Fibroblast of mammary gland (primary cell): Measurements from ENCODE around the gene PTPRN2.

Experiments used
- DNase-seq: peaks from one replicate; pipeline ENCODE4 v3.0.0-alpha.2; 2010; ENCODE audit warnings: low read depth
- H3K4me3 ChIP-seq: 2 replicates; pipeline ENCODE4 v1.5.1; 2011; ENCODE audit warnings: low read depth, mild to moderate bottlenecking, low read length, moderate library complexity; ENCODE audit not compliant: control insufficient read depth
- TF ChIP-seq, protein P1 (sequence below): conservative IDR thresholded peaks from 2 replicates; pipeline ENCODE4 v1.5.1; 2011; ENCODE audit warnings: low read depth, low read length, inconsistent platforms; ENCODE audit not compliant: control insufficient read depth, insufficient read depth

The PTPRN2 gene

DNA sequence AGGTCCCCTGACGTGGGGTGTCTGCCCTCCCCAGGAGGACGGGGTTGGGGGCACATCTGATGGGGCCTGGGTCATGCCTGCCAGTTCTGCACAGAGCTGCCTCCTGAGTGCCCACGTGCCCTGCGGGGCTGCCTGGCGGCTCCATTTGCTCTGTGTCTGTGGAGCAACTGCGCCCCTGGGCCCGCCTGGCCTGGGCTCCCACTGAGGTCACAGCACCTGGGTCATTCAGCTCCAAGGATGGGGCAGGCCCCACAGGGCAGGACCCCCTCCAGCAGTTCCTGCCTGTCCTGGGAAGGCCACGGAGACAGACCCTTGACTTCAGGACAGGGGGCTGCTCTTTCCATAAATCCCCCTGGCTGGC, 590.6 kb downstream of the PTPRN2 start:
- no peak overlapping the region for H3K4me3 ChIP-seq
- DNase-seq = no peak
- TF ChIP-seq, protein P1, sequence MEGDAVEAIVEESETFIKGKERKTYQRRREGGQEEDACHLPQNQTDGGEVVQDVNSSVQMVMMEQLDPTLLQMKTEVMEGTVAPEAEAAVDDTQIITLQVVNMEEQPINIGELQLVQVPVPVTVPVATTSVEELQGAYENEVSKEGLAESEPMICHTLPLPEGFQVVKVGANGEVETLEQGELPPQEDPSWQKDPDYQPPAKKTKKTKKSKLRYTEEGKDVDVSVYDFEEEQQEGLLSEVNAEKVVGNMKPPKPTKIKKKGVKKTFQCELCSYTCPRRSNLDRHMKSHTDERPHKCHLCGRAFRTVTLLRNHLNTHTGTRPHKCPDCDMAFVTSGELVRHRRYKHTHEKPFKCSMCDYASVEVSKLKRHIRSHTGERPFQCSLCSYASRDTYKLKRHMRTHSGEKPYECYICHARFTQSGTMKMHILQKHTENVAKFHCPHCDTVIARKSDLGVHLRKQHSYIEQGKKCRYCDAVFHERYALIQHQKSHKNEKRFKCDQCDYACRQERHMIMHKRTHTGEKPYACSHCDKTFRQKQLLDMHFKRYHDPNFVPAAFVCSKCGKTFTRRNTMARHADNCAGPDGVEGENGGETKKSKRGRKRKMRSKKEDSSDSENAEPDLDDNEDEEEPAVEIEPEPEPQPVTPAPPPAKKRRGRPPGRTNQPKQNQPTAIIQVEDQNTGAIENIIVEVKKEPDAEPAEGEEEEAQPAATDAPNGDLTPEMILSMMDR = no peak

DNA sequence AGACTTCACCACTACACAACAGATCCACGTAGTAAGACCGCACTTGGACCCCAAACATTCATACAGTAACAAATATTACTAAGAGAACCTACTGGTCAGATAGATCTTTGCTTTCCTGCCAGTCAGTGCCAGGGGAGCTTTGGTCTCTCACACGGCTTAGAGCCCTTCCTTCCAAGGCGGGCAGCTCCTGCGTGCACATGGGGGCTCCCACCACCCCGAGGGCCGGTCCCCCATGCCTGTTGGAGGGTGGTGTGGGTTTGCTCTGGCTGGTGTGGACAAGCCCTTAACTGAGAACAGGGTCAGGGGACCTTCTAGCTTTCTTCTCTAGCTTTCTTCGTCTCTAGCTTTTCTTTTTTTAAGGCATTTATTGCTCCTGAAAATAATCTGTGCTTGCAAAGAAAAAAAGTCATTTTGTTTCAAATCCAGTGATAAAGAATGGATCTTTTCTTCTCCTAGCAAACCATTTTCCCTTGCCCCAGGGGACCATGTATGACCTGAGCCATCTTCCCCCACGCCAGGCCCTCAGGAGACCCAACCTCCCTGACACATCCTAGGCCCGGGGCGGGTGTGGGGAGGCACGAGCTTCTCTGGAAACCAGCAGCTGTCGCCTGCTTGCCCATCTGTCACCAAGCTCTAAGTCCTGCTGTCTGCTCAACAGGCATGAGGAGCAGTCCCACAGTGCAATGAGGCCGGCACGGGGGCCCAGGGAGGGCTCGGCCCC, 591.1 kb downstream of the PTPRN2 start:
- no peak for DNase-seq
- H3K4me3 ChIP-seq = no peak overlapping the region
- TF ChIP-seq, protein P1 = no peak

GRCh38 chr7:157995815-157996214, 591.8 kb downstream of the PTPRN2 start:
- TF ChIP-seq, protein P1 = no peak
- no peak overlapping the region for H3K4me3 ChIP-seq
- DNase-seq = no peak

DNA sequence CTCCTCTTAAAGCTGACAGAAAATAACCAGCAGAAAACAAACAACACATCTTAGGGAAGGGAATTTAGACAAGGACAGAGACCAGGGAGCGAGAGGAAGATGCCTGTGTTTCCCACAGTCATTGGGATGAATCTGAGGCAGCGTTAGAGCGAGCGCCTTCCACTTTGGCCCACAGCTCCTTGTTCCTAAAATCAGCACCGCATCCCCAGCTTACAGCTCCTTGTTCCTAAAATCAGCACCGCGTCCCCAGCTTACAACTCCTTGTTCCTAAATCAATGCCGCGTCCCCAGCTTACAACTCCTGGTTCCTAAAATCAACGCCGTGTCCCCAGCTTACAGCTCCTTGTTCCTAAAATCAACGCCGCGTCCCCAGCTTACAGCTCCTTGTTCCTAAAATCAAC, 593.3 kb downstream of the PTPRN2 start:
- DNase-seq = no peak
- H3K4me3 ChIP-seq = no peak overlapping the region
- TF ChIP-seq, protein P1 = no peak

GRCh38 chr7:157993406-157994105, 594.1 kb downstream of the PTPRN2 start:
- DNase-seq = no peak
- TF ChIP-seq, protein P1 = no peak
- no peak overlapping the region for H3K4me3 ChIP-seq

- TF ChIP-seq, protein P1 = no peak
- no peak for DNase-seq
Observed at GRCh38 chr7:157992511-157993160, 595.0 kb downstream of the PTPRN2 start.

More at GRCh38 chr7:157992511-157993160, 595.0 kb downstream of the PTPRN2 start:
- no peak overlapping the region for H3K4me3 ChIP-seq
